HG03039 (cell line): ENCODE data around the gene SPATA31D4.
"Not testable (repeated sequence)": the region's sequence is repeated elsewhere in the genome, so short reads cannot be mapped to it uniquely, and the experiment has no call there.

Source experiments
- ATAC-seq: cut with Tn5 transposase; IDR thresholded peaks from one replicate; pipeline ENCODE4 v1.9.1; 2021; ENCODE audit warnings: mild to moderate bottlenecking, moderate library complexity; ENCODE audit not compliant: unreplicated experiment

SPATA31D4 gene

GRCh38 chr9:81928305-81928704 is at the start of gene SPATA31D4:
Gene SPATA31D4, plus strand, starts transcription at chr9:81928428. Its CDS starts 86 bp downstream, at chr9:81928514.
- ATAC-seq = not testable (repeated sequence)

GRCh38 chr9:81878530-81878929 is 49.7 kb upstream of the SPATA31D4 start:
- ATAC-seq = no peak

- ATAC-seq = no peak
Measured at GRCh38 chr9:81879501-81879916, 48.7 kb upstream of the SPATA31D4 start.

DNA sequence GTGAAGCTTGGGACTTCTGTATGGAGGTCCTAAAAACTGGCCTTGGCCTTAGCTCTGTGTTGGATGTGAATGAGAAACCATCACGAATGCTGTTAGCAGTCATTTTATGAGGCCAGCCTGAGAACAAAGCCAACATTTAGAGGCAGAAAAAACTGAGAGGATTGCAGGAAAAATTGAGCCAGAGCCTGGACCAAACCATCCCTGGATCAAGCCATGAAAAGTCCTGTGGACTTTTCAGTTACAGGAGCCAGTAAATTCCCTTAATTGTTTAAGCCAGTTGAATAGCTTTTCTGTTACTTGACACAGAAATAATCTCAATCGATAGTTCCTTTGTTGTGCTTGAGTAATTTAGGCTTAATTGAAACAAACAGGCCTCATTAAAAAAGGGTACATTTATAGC is 42.6 kb upstream of the SPATA31D4 start:
- ATAC-seq = no peak

DNA sequence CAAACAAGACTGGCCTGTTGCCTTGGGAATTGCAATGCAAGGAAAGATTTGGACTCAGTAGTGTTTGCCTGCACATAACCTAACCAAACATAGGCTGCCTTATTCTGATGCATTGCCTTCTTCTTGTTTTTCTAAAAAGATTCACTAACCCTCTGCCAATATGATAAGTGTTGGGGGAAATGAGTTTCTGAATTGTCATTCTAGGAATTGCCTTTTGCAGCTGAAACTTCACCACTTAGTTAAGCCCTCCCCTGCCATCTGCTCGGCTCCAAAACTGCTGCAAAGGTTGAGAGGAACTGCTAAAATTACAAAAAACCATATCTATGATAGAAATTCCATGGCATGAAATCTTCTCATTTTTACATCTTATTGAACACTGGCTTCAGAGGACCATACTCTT is 41.6 kb upstream of the SPATA31D4 start:
- no peak for ATAC-seq

DNA sequence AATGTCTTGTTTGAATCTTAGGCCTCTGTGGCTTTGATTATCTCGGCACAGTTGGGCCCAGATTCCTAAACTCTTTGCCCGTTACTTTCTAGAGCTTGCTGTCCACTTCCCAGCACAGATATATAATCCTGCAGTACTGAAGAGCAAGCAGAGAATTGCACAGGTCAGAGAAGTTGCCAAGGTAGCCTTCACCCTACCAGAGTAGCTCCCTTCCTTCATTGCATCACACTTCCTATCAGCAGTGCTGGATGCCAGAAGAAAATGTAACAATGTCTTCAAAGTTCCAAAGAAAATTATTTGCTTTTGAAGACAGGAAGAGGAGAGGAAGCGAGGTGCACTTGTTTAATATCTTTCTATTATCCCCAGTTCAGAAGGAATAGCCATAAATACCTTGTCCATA is 38.1 kb upstream of the SPATA31D4 start:
- no peak for ATAC-seq

DNA sequence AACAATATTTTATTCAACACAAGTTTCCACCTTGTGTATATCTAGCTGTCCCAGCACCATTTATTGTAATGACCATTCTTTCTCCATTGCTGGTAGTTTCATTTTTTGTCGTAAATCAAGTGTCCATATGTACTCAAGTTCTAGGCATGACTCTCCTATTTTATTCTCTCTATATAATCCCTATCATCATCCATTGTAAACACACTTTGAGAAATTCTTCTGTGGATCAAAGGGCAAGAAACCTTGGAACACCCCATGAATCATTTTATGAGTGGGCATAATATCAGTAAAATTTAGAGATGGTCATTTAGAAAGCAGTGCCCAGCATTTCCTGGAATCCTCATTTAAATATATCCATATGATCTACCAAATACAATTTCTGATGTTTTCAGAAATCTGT is 35.8 kb upstream of the SPATA31D4 start:
- no peak for ATAC-seq

GRCh38 chr9:81893929-81894328 is 34.3 kb upstream of the SPATA31D4 start:
- ATAC-seq = no peak

DNA sequence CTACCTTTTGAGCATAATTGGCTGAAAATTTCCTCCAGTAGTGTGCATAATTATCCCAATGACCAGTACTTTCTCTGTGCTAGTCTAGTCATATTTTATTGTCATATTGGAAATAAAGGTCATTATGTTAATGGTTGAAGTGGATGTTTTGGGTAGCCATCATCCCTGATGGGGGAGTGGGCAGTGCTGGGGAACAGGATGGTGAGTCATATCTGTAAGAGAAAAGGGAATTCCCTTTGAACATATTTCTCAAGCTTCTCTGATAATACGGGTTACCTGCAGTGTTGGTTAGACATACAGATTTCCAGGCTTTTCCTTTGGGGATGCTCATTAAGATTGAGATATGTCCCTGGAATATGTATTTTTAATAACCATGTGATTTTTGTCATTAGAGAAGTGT is 33.3 kb upstream of the SPATA31D4 start:
- no peak for ATAC-seq

DNA sequence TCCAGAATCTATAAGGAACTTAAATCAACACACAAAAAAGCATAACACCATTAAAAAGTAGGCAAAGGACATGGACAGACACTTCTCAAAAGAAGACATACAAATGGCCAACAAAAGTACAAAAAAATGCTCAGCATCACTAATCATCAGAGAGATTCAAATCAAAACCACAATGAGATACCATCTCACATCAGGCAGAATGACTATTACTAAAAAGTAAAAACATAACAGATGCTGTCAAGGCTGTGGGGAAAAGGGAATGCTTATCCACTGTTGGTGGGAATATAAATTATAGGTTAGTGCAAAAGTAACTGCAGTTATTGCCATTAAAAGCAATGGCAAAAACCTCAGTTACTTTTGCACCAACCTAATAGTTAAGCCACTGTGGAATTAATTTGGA is 32.2 kb upstream of the SPATA31D4 start:
- no peak for ATAC-seq

DNA sequence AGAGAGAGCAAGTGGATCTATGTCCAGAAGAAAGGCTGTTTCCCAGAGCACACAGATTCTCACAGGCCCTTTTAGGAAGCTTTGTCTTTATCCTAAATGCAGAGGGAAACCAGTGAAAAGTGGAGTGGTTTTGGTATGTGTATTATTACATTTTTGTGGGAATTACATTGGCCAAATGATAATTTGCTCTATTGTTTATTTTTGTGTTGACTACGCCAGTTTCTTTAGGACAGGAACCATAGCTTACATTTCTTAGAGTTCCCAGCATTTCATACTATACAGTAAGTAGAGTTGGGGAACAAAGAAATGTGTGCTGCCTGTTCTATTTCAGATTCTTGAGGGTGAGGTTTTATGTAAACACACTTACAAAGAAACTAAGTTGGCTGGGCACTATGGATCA is 29.4 kb upstream of the SPATA31D4 start:
- ATAC-seq = no peak

DNA sequence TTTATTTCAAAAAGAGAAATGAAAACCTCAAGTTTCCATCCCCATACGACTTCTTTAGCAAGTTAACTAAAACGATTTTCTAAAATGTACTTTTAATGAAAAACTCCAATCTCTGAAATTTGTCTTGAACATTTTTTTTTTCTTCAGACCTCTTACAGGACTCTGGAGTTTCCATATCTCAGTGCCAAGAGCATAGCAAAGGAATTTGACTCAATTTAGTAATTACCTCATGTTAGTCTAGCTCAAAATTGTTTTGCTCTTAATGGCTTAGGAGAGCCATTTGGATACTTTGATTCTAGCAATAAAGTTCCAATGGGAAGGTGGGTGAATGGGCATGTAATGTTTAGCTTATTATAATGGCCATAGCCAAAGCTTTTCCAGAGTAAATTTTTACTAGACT is 26.0 kb upstream of the SPATA31D4 start:
- ATAC-seq = no peak

- no peak for ATAC-seq
Measured at GRCh38 chr9:81902626-81903025, 25.6 kb upstream of the SPATA31D4 start.

GRCh38 chr9:81906671-81907070 is 21.6 kb upstream of the SPATA31D4 start:
- ATAC-seq = no peak

DNA sequence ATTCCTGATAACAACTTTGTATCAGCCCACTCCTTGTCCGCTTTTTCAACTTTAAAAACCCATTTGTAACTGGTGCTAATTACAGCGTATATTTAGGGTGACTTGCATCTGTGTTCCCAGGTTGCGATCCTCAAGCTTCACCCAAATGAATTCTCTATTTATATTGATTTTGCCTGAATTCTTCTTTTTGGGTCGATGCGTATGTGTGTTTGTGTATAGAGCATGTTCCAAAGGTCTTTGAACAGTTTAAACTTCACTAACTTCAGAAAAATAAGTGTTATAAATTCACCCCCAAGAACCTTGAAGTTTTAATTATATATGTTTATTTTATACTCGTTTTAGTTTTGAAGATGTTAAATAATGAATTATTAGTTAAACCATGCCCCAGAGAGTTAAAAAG is 16.1 kb upstream of the SPATA31D4 start:
- no peak for ATAC-seq

GRCh38 chr9:81915801-81916505 is 12.3 kb upstream of the SPATA31D4 start:
- ATAC-seq = no peak

GRCh38 chr9:81918507-81918906 is 9.7 kb upstream of the SPATA31D4 start:
- ATAC-seq = not testable (repeated sequence)

GRCh38 chr9:81930147-81930546 is 1.9 kb downstream of the SPATA31D4 start:
- not testable (repeated sequence) for ATAC-seq

DNA sequence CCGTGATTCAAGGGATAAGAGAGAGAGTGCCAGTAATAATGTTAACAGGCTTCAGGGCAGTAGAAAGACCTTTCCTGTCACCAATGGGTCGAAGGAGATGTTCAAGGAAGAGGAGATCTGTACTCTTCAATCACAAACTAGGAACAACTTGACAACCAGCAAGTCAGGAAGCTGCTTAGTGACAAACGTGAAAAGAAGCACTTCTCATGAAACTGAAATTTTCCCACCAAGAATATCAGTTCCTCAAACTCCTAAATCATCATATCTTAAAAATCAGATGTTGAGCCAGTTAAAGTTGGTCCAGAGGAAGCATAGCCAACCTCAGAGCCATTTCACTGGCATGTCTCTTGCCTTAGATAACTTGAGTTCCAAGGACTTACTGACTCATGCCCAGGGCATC is 5.3 kb downstream of the SPATA31D4 start:
- not testable (repeated sequence) for ATAC-seq

GRCh38 chr9:81943393-81943792 is 15.2 kb downstream of the SPATA31D4 start, which contains the start of gene SPATA31D3:
Gene SPATA31D3, plus strand, starts transcription at chr9:81943500. Its CDS starts 86 bp downstream, at chr9:81943586.
- ATAC-seq = not testable (repeated sequence)

DNA sequence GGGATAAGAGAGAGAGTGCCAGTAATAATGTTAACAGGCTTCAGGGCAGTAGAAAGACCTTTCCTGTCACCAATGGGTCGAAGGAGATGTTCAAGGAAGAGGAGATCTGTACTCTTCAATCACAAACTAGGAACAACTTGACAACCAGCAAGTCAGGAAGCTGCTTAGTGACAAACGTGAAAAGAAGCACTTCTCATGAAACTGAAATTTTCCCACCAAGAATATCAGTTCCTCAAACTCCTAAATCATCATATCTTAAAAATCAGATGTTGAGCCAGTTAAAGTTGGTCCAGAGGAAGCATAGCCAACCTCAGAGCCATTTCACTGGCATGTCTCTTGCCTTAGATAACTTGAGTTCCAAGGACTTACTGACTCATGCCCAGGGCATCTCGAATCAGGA is 20.4 kb downstream of the SPATA31D4 start:
- ATAC-seq = not testable (repeated sequence)

- ATAC-seq = no peak
Measured at GRCh38 chr9:81953096-81953495, 24.9 kb downstream of the SPATA31D4 start.

DNA sequence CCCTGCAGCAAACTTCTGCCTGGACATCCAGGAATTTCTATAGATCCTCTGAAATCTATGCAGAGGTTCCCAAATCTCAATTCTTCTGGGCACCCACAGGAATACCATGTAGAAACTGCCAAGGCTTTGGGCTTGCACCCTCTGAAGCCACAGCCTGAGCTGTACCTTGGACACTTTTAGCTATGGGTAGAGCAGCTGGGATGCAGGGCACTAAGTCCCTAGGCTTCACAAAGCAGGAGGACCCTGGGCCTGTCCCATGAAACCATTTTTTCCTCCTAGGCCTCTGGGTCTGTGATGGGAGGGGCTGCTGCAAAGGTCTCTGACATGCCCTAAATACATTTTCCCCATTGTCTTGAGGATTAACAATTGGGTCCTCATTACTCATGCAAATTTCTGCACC is 27.4 kb downstream of the SPATA31D4 start:
- no peak for ATAC-seq
